ENCODE results near the gene HOXC11. TPM values are rescaled to one million over a fixed set of nuclear protein-coding genes. Genes with fewer than 3 reads are reported as not detected.

Gene HOXC11
- total RNA-seq, 1 experiment from 2014 or later = 5.7 TPM

- no TSS peak for BruUV-seq (replicated peaks)
- Histone ChIP-seq H3K4me3 (ENCODE audit: low read depth, low read length, poor library complexity, severe bottlenecking) (no peak overlapping the region), H3K27ac (ENCODE audit: low read depth, low read length, poor library complexity, severe bottlenecking) (no peak overlapping the region), H3K27me3 (replicated peaks; ENCODE audit: insufficient read depth, low read depth, low read length, poor library complexity) (peaks cover 6% of the 10 kb centered on the region), H3K4me1 (ENCODE audit: insufficient read depth, low read length, poor library complexity, severe bottlenecking) (peaks cover 3% of the 10 kb centered on the region), H3K36me3 (ENCODE audit: insufficient read depth, low read length, poor library complexity, severe bottlenecking) (no peaks in the 10 kb centered on the region), H3K9me3 (ENCODE audit: low read depth, low read length, poor library complexity, severe bottlenecking) (no peaks in the 10 kb centered on the region)
- DNase-seq (ENCODE audit: low spot score) = no peak
- CTCF ChIA-PET = no interaction called here
- TF ChIP-seq EZH2 (IDR thresholded peaks at IDR 0.05; ENCODE audit: borderline replicate concordance, low read depth, low read length, poor library complexity, severe bottlenecking) (no peak), CTCF (conservative IDR thresholded peaks at IDR 0.05; ENCODE audit: low read depth, low read length) (no peak)
- POLR2A ChIA-PET (ENCODE audit: low non-redundant PET) = interaction anchor here (0.6 kb wide), 1 partner anchor 366 kb away, joined by 5 read pairs; no protein-coding TSS in a partner anchor
- intact Hi-C loops (cut with micrococcal nuclease; ENCODE audit: unreplicated experiment) = no loop called here
Observed at GRCh38 chr12:53951577-53952334, 21.2 kb upstream of the HOXC11 start.

- H3K27me3 ChIP-seq (replicated peaks; ENCODE audit: insufficient read depth, low read depth, low read length, poor library complexity) = peaks cover 6% of the 10 kb centered on the region
- ChIA-PET CTCF (no interaction called here), POLR2A (ENCODE audit: low non-redundant PET) (no interaction called here)
Observed at GRCh38 chr12:53952335-53952694, 20.6 kb upstream of the HOXC11 start.

GRCh38 chr12:53952871-53953734 lies 19.8 kb upstream of the HOXC11 start:
- Histone ChIP-seq H3K4me1 (ENCODE audit: insufficient read depth, low read length, poor library complexity, severe bottlenecking) (peaks cover 3% of the 10 kb centered on the region), H3K9me3 (ENCODE audit: low read depth, low read length, poor library complexity, severe bottlenecking) (no peaks in the 10 kb centered on the region), H3K36me3 (ENCODE audit: insufficient read depth, low read length, poor library complexity, severe bottlenecking) (no peaks in the 10 kb centered on the region), H3K27me3 (replicated peaks; ENCODE audit: insufficient read depth, low read depth, low read length, poor library complexity) (peaks cover 6% of the 10 kb centered on the region), H3K4me3 (ENCODE audit: low read depth, low read length, poor library complexity, severe bottlenecking) (no peak overlapping the region), H3K27ac (ENCODE audit: low read depth, low read length, poor library complexity, severe bottlenecking) (no peak overlapping the region)
- ChIA-PET CTCF (no interaction called here), POLR2A (ENCODE audit: low non-redundant PET) (no interaction called here)
- intact Hi-C loops (cut with micrococcal nuclease; ENCODE audit: unreplicated experiment) = no loop called here
- TF ChIP-seq EZH2 (IDR thresholded peaks at IDR 0.05; ENCODE audit: borderline replicate concordance, low read depth, low read length, poor library complexity, severe bottlenecking) (no peak), CTCF (conservative IDR thresholded peaks at IDR 0.05; ENCODE audit: low read depth, low read length) (no peak)
- DNase-seq (ENCODE audit: low spot score) = no peak
- BruUV-seq (replicated peaks) = no TSS peak

More at GRCh38 chr12:53952335-53952694, 20.6 kb upstream of the HOXC11 start:
- no TSS peak for BruUV-seq (replicated peaks)
- H3K36me3 ChIP-seq (ENCODE audit: insufficient read depth, low read length, poor library complexity, severe bottlenecking) = no peaks in the 10 kb centered on the region
- H3K4me3 ChIP-seq (ENCODE audit: low read depth, low read length, poor library complexity, severe bottlenecking) = no peak overlapping the region
- intact Hi-C loops (cut with micrococcal nuclease; ENCODE audit: unreplicated experiment) = no loop called here
- DNase-seq (ENCODE audit: low spot score) = no peak
- no peak for TF ChIP-seq CTCF (conservative IDR thresholded peaks at IDR 0.05; ENCODE audit: low read depth, low read length)
- no peak for TF ChIP-seq EZH2 (IDR thresholded peaks at IDR 0.05; ENCODE audit: borderline replicate concordance, low read depth, low read length, poor library complexity, severe bottlenecking)
- H3K27ac ChIP-seq (ENCODE audit: low read depth, low read length, poor library complexity, severe bottlenecking) = no peak overlapping the region
- H3K9me3 ChIP-seq (ENCODE audit: low read depth, low read length, poor library complexity, severe bottlenecking) = no peaks in the 10 kb centered on the region
- peaks cover 3% of the 10 kb centered on the region for H3K4me1 ChIP-seq (ENCODE audit: insufficient read depth, low read length, poor library complexity, severe bottlenecking)
